CD8-positive, alpha-beta memory T cell (primary cell): ENCODE measurements around the gene ZDHHC17. TPM values are rescaled to one million over a fixed set of nuclear protein-coding genes. Genes with fewer than 3 reads are reported as not detected.
A peak's percentile ranks its signal among the peaks of the same experiment; 100 is the strongest.

Source experiments
- CTCF ChIA-PET: fragments of 350-600 bp; sonication (Branson Sonifier 250); formaldehyde crosslinking; loops from one replicate; lab custom pipeline; 2021; ENCODE audit warnings: antibody characterized with exemption; lab: Charles Lee
- POLR2A ChIA-PET: fragments of 350-600 bp; sonication (Branson Sonifier 250); formaldehyde crosslinking; loops from one replicate; lab custom pipeline; 2021; ENCODE audit warnings: antibody characterized with exemption; lab: Charles Lee
- DNase-seq, 5 donors: peaks; one replicate each; pipeline versions ENCODE4 v3.0.0 to v3.0.0-alpha.2; 2020 to 2022; ENCODE audit warnings: mixed read lengths in 1 of 5
- H3K27ac ChIP-seq: one replicate; pipeline ENCODE4 v1.7.0; 2013; ENCODE audit warnings: low read depth, mild to moderate bottlenecking, low read length, moderate library complexity
- H3K27me3 ChIP-seq: 2 replicates; pipeline ENCODE4 v1.7.0; 2013; ENCODE audit warnings: low read length, mild to moderate bottlenecking; ENCODE audit not compliant: insufficient read depth, poor library complexity, severe bottlenecking
- H3K36me3 ChIP-seq: 2 replicates; pipeline ENCODE4 v1.7.0; 2013; ENCODE audit warnings: mild to moderate bottlenecking, low read length, moderate library complexity; ENCODE audit not compliant: insufficient read depth
- H3K4me1 ChIP-seq: 2 replicates; pipeline ENCODE4 v1.7.0; 2013; ENCODE audit warnings: mild to moderate bottlenecking, low read length, moderate library complexity; ENCODE audit not compliant: insufficient read depth
- H3K4me3 ChIP-seq: 2 replicates; pipeline ENCODE4 v1.7.0; 2013; ENCODE audit warnings: mild to moderate bottlenecking, low read length
- H3K9me3 ChIP-seq: 2 replicates; pipeline ENCODE4 v1.7.0; 2013; ENCODE audit warnings: mild to moderate bottlenecking, low read length
- H3K27ac Mint-ChIP-seq, 8 donors: one replicate each; pipeline ENCODE4 v1.8.0; 2020 to 2021; ENCODE audit warnings: mixed read lengths in 8 of 8, mild to moderate bottlenecking in 6 of 8, inconsistent platforms in 3 of 8, moderate library complexity in 3 of 8
- H3K27me3 Mint-ChIP-seq, 2 donors: one replicate each; pipeline ENCODE4 v1.8.0; 2020 to 2021; ENCODE audit warnings: mixed read lengths in 2 of 2, mild to moderate bottlenecking in 1 of 2, moderate library complexity in 1 of 2
- H3K36me3 Mint-ChIP-seq, 3 donors: one replicate each; pipeline ENCODE4 v1.8.0; 2020 to 2021; ENCODE audit warnings: mixed read lengths in 3 of 3, inconsistent platforms in 1 of 3, mild to moderate bottlenecking in 1 of 3
- H3K4me1 Mint-ChIP-seq, 3 donors: one replicate each; pipeline ENCODE4 v1.8.0; 2020 to 2021; ENCODE audit warnings: mixed read lengths in 3 of 3, inconsistent platforms in 1 of 3, mild to moderate bottlenecking in 1 of 3
- H3K4me3 Mint-ChIP-seq, 7 donors: one replicate each; pipeline ENCODE4 v1.8.0; 2020 to 2021; ENCODE audit warnings: mixed read lengths in 7 of 7, mild to moderate bottlenecking in 6 of 7, moderate library complexity in 4 of 7, inconsistent platforms in 2 of 7
- H3K9me3 Mint-ChIP-seq, 5 donors: one replicate each; pipeline ENCODE4 v1.8.0; 2020 to 2022; ENCODE audit warnings: mixed read lengths in 5 of 5, mild to moderate bottlenecking in 3 of 5, moderate library complexity in 2 of 5, inconsistent platforms in 1 of 5
- polyA plus RNA-seq: library from polyadenylated mRNA; unstranded; fragments of 300-500 nt; fragmentation: Illumina TruSeq; gene quantifications from one replicate; pipeline ENCODE4 v1.2.3, GENCODE V29; 2021
- total RNA-seq, 2 experiments: library from RNA; stranded (reverse); gene quantifications; one replicate each; pipeline ENCODE4 v1.2.3, GENCODE V29; 2021

The ZDHHC17 gene
- total and polyA plus RNA-seq, 3 experiments from 2014 or later = 14.7 to 21.7 (median 21.4) TPM

DNA sequence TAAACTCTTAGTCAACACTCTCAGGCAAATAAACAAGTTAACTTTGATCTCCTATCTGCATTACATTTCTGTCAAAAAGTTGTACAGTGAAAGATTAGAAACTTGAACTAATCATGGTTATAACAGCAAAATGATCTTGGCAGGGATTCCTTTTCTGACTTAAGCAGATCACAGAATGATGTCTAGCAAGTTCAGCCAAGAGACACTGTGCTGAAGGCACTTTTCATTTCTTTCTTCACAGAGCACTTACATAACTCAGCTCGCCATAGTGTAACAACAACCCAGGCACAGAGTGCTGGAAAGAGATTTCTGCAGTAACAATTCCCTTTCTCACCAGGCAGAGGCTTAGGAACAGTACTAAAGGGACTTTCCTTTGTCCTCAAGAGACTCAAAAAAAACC, 134.5 kb downstream of the ZDHHC17 start:
- peaks cover 0 to 2% (median 0%) of the 10 kb centered on the region in 5 donors for H3K9me3 Mint-ChIP-seq
- H3K4me3 ChIP-seq = no peak overlapping the region
- peaks cover 5% of the 10 kb centered on the region in 2 donors for H3K27me3 Mint-ChIP-seq
- H3K27ac Mint-ChIP-seq = no peak overlapping the region
- no peaks in the 10 kb centered on the region for H3K27me3 ChIP-seq
- CTCF ChIA-PET = no interaction called here
- H3K9me3 ChIP-seq = no peaks in the 10 kb centered on the region
- no peak overlapping the region for H3K27ac ChIP-seq
- peaks cover 9% of the 10 kb centered on the region for H3K4me1 ChIP-seq
- peaks cover 7 to 8% (median 8%) of the 10 kb centered on the region in 3 donors for H3K4me1 Mint-ChIP-seq
- POLR2A ChIA-PET = no interaction called here
- H3K4me3 Mint-ChIP-seq = no peak overlapping the region
- no peak for DNase-seq
- peaks cover 0 to 2% (median 0%) of the 10 kb centered on the region in 3 donors for H3K36me3 Mint-ChIP-seq
- no peaks in the 10 kb centered on the region for H3K36me3 ChIP-seq

DNA sequence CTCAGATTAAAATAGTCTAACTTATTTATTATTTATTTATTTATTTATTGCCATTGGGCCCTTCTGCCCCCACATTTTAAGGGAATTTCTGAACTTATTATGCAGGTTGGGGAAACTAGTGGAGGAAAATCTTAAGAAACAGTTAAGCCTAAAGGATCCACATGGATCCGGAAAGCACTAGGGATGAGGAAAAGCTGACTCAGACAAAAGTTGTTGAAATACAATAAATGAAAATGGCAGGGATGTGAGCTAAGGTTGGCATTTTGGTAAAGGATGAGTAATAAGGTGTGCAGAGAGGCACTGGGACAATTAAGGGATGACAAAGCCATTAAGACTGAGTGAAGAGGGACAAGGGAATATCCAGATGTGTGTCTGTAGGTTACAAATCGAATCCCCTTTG, 135.6 kb downstream of the ZDHHC17 start:
- CTCF ChIA-PET = no interaction called here

DNA sequence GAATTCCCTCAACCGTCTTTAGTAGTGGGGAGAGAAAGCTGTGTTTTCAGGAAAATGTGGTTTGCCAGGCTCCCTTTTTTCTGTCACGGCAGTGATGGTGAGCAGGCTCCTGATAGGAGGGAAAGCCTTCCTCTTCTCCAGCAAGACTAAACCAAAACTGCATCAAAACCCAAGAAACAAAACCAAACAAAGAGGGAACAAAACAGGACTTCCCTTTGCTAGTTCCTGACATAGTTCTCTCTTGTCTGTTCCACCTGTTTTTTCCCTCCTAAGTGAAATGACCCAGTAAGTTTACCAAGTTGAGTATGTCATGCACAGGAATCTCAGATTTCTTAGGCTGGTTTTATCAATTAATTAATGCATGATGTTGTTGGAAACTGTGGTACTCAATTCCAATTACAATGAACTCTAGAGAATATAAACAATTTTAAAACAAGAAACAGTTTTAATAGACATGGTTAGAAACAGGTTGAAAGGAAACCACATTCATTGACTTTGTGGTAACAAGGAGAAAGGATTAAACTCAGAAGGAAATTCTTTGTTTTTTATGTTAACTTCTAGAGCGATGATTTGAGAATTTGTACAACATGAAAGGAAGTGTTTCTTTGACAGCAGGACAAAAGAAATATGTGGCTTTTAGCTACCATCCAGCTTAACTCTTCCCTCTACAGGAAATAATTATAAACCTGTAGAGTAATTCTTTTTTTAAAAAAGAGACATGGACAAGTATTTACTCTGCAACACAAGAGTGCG, 137.9 kb downstream of the ZDHHC17 start:
- Mint-ChIP-seq H3K36me3 (no peaks in the 10 kb centered on the region), H3K9me3 (no peaks in the 10 kb centered on the region), H3K4me3 (peak overlapping the region in 1 of 7 donors; percentile 13), H3K4me1 (peaks cover 7 to 8% (median 8%) of the 10 kb centered on the region in 3 donors), H3K27ac (peak overlapping the region in 1 of 8 donors; percentile 58), H3K27me3 (peaks cover 3 to 10% of the 10 kb centered on the region in 2 donors)
- Histone ChIP-seq H3K9me3 (no peaks in the 10 kb centered on the region), H3K4me3 (no peak overlapping the region), H3K4me1 (peaks cover 9% of the 10 kb centered on the region), H3K36me3 (no peaks in the 10 kb centered on the region), H3K27ac (no peak overlapping the region), H3K27me3 (no peaks in the 10 kb centered on the region)
- CTCF ChIA-PET = no interaction called here
- POLR2A ChIA-PET = no interaction called here
- DNase-seq = peak in 1 of 5 donors; percentile 5

More for the DNA sequence above, 135.6 kb downstream of the ZDHHC17 start:
- Mint-ChIP-seq H3K4me3 (no peak overlapping the region), H3K9me3 (peaks cover 0 to 1% (median 0%) of the 10 kb centered on the region in 5 donors), H3K27me3 (peaks cover 0 to 10% of the 10 kb centered on the region in 2 donors), H3K4me1 (peaks cover 7 to 8% (median 8%) of the 10 kb centered on the region in 3 donors), H3K36me3 (no peaks in the 10 kb centered on the region), H3K27ac (no peak overlapping the region)
- POLR2A ChIA-PET = no interaction called here
- H3K4me3 ChIP-seq = no peak overlapping the region
- no peaks in the 10 kb centered on the region for H3K36me3 ChIP-seq
- peaks cover 9% of the 10 kb centered on the region for H3K4me1 ChIP-seq
- H3K27ac ChIP-seq = no peak overlapping the region
- H3K27me3 ChIP-seq = no peaks in the 10 kb centered on the region
- DNase-seq = no peak
- H3K9me3 ChIP-seq = no peaks in the 10 kb centered on the region

Other genes starting within 250 kb of the ZDHHC17 start
- 10 to 100 TPM; 87.3 to 90.7 TPM for gene OSBPL8, start 204.3 kb upstream of the ZDHHC17 start, total RNA-seq
- gene OSBPL8, start 204.3 kb upstream of the ZDHHC17 start, polyA plus RNA-seq = 113 TPM
- under 1 TPM; 0.33 to 0.77 TPM for gene CSRP2, start 114.9 kb downstream of the ZDHHC17 start, total RNA-seq
- gene CSRP2, start 114.9 kb downstream of the ZDHHC17 start, polyA plus RNA-seq = 0.24 TPM